Midbrain (tissue), 1 donor: ENCODE measurements around the gene DROSHA.

Experiments
- DNase-seq: peaks from one replicate; lab custom pipeline; 2025; lab: John Stamatoyannopoulos, UW

The DROSHA gene

GRCh38 chr5:31530541-31531265 is 1.2 kb downstream of the DROSHA start:
- DNase-seq, result no peak

- DNase-seq, result no peak
Measured at GRCh38 chr5:31523041-31523440, 8.9 kb downstream of the DROSHA start.

- DNase-seq, result no peak
Measured at GRCh38 chr5:31516802-31517201, 15.1 kb downstream of the DROSHA start.

GRCh38 chr5:31511305-31511704 is 20.6 kb downstream of the DROSHA start:
- no peak for DNase-seq

- no peak for DNase-seq
Measured at GRCh38 chr5:31504529-31504928, 27.4 kb downstream of the DROSHA start.

DNA sequence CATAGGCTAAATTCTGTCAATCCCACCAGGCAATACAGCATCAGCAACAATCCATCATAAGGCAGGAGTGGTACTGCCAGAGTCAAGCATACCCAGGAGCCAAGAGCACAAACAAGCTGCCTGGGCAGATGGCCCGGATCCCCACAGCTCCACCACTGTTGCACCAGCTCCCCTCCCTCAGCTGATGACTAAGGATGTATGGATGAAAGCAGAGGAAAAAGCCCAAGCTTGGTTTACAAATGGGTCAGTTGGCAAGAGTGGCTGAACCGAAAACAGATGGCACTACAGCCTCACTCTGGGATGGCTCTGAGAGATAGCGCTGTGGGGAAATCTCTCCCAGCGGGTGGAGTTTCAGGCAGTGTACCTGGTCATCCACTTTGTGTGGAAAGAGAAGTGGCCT is 29.4 kb downstream of the DROSHA start:
- no peak for DNase-seq

GRCh38 chr5:31500256-31500655 is 31.6 kb downstream of the DROSHA start:
- no peak for DNase-seq

- no peak for DNase-seq
Measured at GRCh38 chr5:31496891-31497290, 35.0 kb downstream of the DROSHA start.

GRCh38 chr5:31496301-31496700 is 35.6 kb downstream of the DROSHA start:
- DNase-seq, result no peak

- DNase-seq, result no peak
Measured at GRCh38 chr5:31495336-31495735, 36.6 kb downstream of the DROSHA start.

DNA sequence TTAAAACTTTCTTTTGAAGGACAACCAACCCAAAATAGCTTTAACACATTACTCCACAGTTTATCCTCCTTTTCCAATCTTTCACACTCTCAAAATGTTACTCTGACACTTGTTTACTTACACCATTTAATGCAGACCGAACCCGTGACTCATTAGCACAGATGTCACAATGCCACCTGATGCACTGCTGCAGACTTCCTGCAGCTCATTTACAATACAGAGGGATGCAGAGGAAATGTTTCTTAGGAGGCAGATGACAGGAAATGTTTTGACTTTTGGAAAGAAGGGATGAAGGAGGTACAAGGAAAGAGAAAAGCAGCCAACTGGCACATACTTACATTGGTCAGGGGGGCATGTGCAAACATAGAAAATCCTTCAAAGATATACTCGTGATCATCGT is 39.0 kb downstream of the DROSHA start:
- no peak for DNase-seq

DNA sequence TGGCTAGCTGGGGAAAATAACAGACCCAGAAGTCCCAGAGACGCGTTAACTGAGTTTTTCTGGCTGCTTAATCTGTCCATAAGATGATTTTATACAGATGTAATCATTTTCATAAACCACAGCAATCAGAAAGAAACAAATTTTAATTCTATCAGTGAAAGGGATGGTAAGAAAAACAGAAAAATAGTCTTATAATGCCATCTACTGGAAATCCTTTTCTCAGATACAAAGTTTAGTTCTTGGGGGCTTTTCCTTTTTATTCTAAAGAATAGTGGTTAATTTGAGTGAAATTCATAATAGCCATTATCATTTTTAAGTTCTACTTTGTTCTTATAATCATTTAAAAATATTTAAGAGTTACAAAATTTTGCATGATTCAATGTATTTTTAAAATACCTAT is 44.4 kb downstream of the DROSHA start:
- no peak for DNase-seq

DNA sequence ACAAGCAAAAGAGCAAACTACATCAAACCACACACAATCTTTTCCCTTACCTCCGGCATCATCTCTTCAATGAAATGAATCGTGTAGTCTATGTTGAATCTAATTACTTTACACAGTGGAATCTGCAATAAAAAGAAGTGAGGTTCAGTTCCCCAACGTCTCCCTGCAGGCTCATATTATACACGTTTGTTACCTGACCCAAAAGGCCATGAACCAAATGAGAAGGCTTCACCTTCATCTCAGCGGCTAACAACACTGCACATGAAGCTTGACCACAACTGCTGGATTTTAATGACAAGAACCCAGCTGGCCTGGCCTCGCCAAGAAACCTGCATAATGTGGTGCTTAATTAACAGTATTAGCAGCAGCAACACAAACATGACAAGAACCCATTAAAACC is 45.5 kb downstream of the DROSHA start:
- no peak for DNase-seq

DNA sequence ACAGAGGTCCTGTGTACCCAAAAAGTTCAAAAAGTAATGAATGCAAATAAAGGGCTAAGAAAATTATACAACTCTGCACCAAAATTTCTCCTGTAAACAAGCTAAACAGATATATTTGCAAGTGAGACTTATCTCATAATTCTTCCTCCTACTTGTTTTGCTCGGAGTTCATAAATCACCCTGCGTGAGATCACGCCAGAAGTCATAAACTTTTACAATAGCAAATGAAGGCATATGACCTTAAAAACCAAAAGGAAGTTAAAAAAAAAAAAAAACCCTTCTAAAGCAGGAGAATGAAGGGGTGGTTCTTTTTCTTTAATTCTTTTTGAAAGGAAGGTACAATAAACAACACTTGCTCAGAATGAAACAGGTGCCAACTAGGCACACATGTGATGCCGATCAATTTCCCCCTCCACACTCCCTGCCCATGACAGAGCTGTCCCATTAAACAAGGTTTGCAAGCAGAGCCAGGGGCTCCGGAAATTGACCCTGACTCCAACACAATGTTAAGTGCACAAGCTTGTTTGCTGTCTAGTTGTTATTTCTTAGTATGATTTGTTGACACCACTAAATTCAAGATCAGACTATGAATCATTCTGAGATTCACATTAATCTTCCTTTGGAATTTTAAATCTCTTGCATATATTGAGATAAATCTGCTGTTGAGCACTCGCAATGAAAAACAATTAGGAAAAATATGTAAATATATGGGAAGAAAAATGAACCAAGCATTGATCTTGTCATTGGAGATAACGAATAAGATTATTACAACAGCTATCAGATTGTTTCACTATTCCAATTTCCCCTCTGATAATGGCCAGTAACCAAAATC is 46.3 kb downstream of the DROSHA start:
- no peak for DNase-seq

DNA sequence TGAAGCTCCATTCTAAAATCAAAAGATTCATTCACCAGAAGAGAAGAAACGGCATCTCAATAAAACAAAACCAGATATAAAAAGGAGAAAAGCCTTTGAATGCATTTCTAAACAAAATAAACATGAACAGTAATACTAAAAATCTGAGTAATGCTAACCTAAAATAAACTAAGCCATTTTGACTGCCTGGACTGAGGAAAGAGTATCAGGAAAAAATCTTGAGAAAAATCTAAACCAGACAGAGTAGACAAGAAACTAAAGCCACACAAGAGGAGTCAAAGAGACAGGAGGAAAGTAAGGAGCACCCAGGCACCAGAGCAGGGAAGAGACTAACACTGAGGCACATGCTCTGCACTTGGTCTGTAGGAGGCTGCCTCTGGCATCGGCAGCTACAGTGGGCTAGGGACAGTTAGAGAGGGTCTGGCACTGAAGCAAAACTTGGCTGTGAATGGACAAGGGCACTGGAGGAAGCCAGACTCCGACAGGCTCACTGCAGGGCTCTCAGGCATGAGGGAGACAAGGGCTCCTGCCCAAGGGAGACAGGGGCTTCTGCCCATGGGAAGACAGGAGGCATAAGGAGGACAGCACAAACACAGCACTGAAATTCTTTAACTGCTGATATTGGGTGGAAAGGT is 50.2 kb downstream of the DROSHA start:
- no peak for DNase-seq

- no peak for DNase-seq
Measured at GRCh38 chr5:31479706-31480105, 52.2 kb downstream of the DROSHA start.

DNA sequence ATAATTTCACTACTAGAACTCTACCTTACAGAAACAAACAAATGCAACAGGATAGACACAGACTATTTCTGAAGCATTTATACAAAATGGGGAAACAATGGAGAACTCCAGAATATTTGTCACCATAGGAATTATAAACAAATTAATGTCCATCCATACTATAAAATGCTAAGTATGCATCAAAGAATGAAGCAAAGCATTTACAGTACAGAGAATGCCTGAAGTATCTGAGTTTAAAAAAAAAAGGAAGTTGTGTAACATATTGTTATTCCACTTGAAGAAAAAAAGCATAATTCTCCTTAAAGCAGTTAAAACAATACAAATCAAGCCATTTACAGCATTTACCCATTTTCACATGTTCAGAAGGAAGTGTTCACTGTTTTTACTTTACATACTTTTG is 53.0 kb downstream of the DROSHA start:
- DNase-seq, result no peak

GRCh38 chr5:31477971-31478370 is 53.9 kb downstream of the DROSHA start:
- no peak for DNase-seq

- DNase-seq, result no peak
Measured at GRCh38 chr5:31477516-31477915, 54.4 kb downstream of the DROSHA start.

GRCh38 chr5:31476738-31477141 is 55.2 kb downstream of the DROSHA start:
- peak; percentile 38 for DNase-seq

- DNase-seq, result no peak
Measured at GRCh38 chr5:31471916-31472315, 60.0 kb downstream of the DROSHA start.

DNA sequence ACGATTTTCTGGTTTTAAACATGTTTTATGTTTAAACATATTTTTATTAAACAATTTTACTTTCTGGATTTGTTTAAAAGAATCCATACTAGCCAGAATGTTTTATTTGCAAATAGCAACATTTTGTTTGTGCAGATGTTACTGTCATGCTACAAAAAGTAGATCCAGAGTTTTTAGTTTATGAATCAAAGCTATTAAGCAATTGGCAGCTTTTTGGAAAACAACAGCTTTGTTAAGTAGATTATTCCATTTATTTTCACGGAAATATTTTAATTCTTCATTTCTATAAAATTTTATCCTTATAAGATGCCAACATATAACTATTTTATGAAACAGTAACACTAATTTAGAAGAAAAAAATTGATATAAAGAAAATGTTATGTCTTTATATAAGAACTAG is 60.9 kb downstream of the DROSHA start:
- DNase-seq, result no peak

GRCh38 chr5:31470608-31471007 is 61.3 kb downstream of the DROSHA start:
- no peak for DNase-seq
